ENCODE data around the gene MTRR. TPM values are rescaled to one million over a fixed set of nuclear protein-coding genes. Genes with fewer than 3 reads are reported as not detected.

Gene MTRR
- total and polyA plus RNA-seq, 7 donors, result 13.8 to 50.4 (median 44.4) TPM

DNA sequence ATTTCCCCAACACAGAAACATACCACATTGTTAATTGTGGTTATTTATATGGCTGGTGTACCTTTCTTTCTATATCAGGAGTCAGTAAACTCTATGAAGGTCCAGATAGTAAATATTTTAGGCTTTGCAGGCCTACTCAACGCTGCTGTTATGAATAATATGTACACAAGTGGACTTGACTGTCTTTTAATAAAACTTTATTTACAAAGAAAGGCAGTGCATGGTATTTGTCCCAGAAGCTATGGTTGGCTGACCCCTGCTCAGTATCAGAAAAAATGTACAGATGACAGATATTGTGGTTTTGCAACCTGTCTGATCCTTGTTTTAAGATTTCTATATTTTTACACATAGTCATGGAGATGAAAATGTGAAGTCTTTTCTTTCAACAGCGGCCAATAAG is 5.7 kb downstream of the MTRR start:
- H3K27ac ChIP-seq, result no peak overlapping the region
- WGBS, 2 donors, result 93 to 96% methylated on average over 2 of the region's 2 CpGs
- intact Hi-C loops (cut with DNase I), result no loop called here
- peaks cover 7 to 48% (median 16%) of the 10 kb centered on the region in 4 donors for H3K36me3 ChIP-seq
- no peak for TF ChIP-seq POLR2A (IDR thresholded peaks at IDR 0.05)
- TF ChIP-seq, protein P1, sequence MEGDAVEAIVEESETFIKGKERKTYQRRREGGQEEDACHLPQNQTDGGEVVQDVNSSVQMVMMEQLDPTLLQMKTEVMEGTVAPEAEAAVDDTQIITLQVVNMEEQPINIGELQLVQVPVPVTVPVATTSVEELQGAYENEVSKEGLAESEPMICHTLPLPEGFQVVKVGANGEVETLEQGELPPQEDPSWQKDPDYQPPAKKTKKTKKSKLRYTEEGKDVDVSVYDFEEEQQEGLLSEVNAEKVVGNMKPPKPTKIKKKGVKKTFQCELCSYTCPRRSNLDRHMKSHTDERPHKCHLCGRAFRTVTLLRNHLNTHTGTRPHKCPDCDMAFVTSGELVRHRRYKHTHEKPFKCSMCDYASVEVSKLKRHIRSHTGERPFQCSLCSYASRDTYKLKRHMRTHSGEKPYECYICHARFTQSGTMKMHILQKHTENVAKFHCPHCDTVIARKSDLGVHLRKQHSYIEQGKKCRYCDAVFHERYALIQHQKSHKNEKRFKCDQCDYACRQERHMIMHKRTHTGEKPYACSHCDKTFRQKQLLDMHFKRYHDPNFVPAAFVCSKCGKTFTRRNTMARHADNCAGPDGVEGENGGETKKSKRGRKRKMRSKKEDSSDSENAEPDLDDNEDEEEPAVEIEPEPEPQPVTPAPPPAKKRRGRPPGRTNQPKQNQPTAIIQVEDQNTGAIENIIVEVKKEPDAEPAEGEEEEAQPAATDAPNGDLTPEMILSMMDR (IDR thresholded peaks at IDR 0.05), result no peak
- TF ChIP-seq EP300 (IDR thresholded peaks at IDR 0.05), result no peak
- no peak for TF ChIP-seq POLR2AphosphoS5 (IDR thresholded peaks at IDR 0.05)
- no peaks in the 10 kb centered on the region for H3K9me3 ChIP-seq
- no peak for DNase-seq
- no peaks in the 10 kb centered on the region for H3K27me3 ChIP-seq
- no peak overlapping the region for H3K4me3 ChIP-seq
- H3K4me1 ChIP-seq, result peaks cover 0 to 19% (median 12%) of the 10 kb centered on the region in 4 donors

GRCh38 chr5:7875151-7875550 is 6.2 kb downstream of the MTRR start:
- intact Hi-C loops (cut with DNase I), result no loop called here
- TF ChIP-seq POLR2AphosphoS5 (IDR thresholded peaks at IDR 0.05) (no peak), POLR2A (IDR thresholded peaks at IDR 0.05) (no peak), EP300 (IDR thresholded peaks at IDR 0.05) (no peak)
- TF ChIP-seq, protein P1 (IDR thresholded peaks at IDR 0.05), result no peak
- 96% methylated on average over 4 of the region's 4 CpGs for WGBS, 2 donors
- H3K27me3 ChIP-seq, result no peaks in the 10 kb centered on the region
- H3K4me3 ChIP-seq, result no peak overlapping the region
- H3K27ac ChIP-seq, result no peak overlapping the region
- no peaks in the 10 kb centered on the region for H3K9me3 ChIP-seq
- peaks cover 7 to 53% (median 17%) of the 10 kb centered on the region in 4 donors for H3K36me3 ChIP-seq
- H3K4me1 ChIP-seq, result peaks cover 0 to 14% (median 9%) of the 10 kb centered on the region in 4 donors
- DNase-seq, result no peak

DNA sequence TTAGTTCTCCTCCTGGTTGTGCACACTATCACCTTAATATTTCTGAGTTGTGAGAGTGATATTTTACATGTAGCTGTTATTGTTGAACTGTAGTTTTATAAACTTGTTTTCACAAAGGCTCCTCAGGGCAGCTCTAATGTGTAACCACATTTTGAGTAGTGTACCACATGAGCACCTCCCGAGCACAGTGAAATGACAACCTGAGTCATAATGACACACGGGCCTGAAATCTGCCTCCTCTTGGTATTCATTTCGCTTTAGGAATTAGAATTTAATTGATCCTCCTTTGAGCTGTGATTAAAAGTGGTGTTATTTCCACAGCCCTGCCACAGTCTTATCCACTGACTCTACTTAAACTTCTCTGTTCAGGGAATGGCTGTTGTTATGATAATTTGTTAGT is 7.9 kb downstream of the MTRR start:
- DNase-seq, result no peak
- intact Hi-C loops (cut with DNase I), result no loop called here
- Histone ChIP-seq H3K4me1 (no peaks in the 10 kb centered on the region), H3K27ac (no peak overlapping the region), H3K27me3 (no peaks in the 10 kb centered on the region), H3K9me3 (no peaks in the 10 kb centered on the region), H3K4me3 (no peak overlapping the region), H3K36me3 (peaks cover 7 to 70% (median 19%) of the 10 kb centered on the region in 4 donors)
- WGBS, 2 donors, result 82 to 85% methylated on average over 3 of the region's 3 CpGs
- TF ChIP-seq POLR2AphosphoS5 (IDR thresholded peaks at IDR 0.05), result no peak
- TF ChIP-seq EP300 (IDR thresholded peaks at IDR 0.05), result no peak
- TF ChIP-seq POLR2A (IDR thresholded peaks at IDR 0.05), result no peak
- TF ChIP-seq, protein P1 (IDR thresholded peaks at IDR 0.05), result no peak

DNA sequence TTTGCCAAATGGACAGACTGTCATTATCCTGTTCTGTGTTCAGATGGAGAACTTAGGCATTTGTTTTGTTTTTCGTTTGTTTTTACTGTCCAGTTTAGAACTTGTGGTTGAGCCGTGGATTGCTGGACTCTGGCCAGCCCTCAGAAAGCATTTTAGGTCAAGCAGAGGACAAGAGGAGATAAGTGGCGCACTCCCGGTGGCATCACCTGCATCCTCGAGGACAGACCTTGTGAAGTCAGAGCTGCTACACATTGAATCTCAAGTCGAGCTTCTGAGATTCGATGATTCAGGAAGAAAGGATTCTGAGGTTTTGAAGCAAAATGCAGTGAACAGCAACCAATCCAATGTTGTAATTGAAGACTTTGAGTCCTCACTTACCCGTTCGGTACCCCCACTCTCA is 8.9 kb downstream of the MTRR start:
- no peaks in the 10 kb centered on the region for H3K4me1 ChIP-seq
- peaks cover 11 to 80% (median 19%) of the 10 kb centered on the region in 4 donors for H3K36me3 ChIP-seq
- intact Hi-C loops (cut with DNase I), result no loop called here
- TF ChIP-seq POLR2AphosphoS5 (IDR thresholded peaks at IDR 0.05), result no peak
- TF ChIP-seq POLR2A (IDR thresholded peaks at IDR 0.05), result no peak
- TF ChIP-seq, protein P1 (IDR thresholded peaks at IDR 0.05), result no peak
- TF ChIP-seq EP300 (IDR thresholded peaks at IDR 0.05), result no peak
- no peaks in the 10 kb centered on the region for H3K9me3 ChIP-seq
- WGBS, 2 donors, result 71 to 81% methylated on average over 9 of the region's 9 CpGs
- no peak for DNase-seq
- H3K27ac ChIP-seq, result no peak overlapping the region
- no peaks in the 10 kb centered on the region for H3K27me3 ChIP-seq
- H3K4me3 ChIP-seq, result no peak overlapping the region

- H3K36me3 ChIP-seq, result peaks cover 13 to 86% (median 20%) of the 10 kb centered on the region in 4 donors
- H3K27ac ChIP-seq, result no peak overlapping the region
- H3K4me1 ChIP-seq, result no peaks in the 10 kb centered on the region
- H3K27me3 ChIP-seq, result no peaks in the 10 kb centered on the region
- no peaks in the 10 kb centered on the region for H3K9me3 ChIP-seq
- H3K4me3 ChIP-seq, result no peak overlapping the region
- no peak for DNase-seq
- intact Hi-C loops (cut with DNase I), result no loop called here
- TF ChIP-seq POLR2A (IDR thresholded peaks at IDR 0.05) (no peak), EP300 (IDR thresholded peaks at IDR 0.05) (no peak), POLR2AphosphoS5 (IDR thresholded peaks at IDR 0.05) (no peak)
- TF ChIP-seq, protein P1 (IDR thresholded peaks at IDR 0.05), result no peak
These were observed 9.5 kb downstream of the MTRR start for GRCh38 chr5:7878381-7878873.

Data from sigmoid colon (tissue), 7 donors.